HG03354 (cell line): ENCODE measurements around the gene TTC3.
"Not testable (repeated sequence)": the region's sequence is repeated elsewhere in the genome, so short reads cannot be mapped to it uniquely, and the experiment has no call there.

Experiments
- ATAC-seq: cut with Tn5 transposase; IDR thresholded peaks from one replicate; pipeline ENCODE4 v1.9.1; 2021; ENCODE audit warnings: mild to moderate bottlenecking; ENCODE audit not compliant: unreplicated experiment, poor library complexity, severe bottlenecking

The TTC3 gene

GRCh38 chr21:37143392-37143791, 70.3 kb downstream of the TTC3 start:
- not testable (repeated sequence) for ATAC-seq

DNA sequence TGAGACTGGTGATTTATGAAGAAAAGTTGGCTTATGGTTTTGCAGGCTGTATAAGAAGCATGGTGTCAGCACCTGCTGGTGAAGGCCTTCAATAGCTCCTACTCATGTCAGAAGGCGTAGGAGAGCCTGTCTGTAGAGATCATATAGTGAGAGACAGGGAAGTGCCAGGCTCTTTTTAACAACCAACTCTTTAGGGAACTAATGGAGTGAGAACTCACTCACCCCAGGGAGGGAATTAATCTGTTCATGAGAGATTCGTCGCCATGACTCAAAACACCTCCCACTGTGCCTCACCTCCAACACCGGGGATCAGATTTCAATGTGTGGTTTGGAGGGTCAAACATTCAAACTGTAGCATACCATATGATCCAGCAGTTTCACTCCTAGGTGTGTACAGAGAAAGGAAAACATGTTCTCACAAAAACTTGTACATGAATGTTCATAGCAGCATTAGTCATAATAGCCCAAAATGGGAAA, 72.6 kb downstream of the TTC3 start:
- no peak for ATAC-seq

- no peak for ATAC-seq
Measured at GRCh38 chr21:37146320-37147235, 73.5 kb downstream of the TTC3 start.

GRCh38 chr21:37149411-37149810, 76.4 kb downstream of the TTC3 start:
- no peak for ATAC-seq

- ATAC-seq, result no peak
Measured at GRCh38 chr21:37153196-37153934, 80.3 kb downstream of the TTC3 start.

DNA sequence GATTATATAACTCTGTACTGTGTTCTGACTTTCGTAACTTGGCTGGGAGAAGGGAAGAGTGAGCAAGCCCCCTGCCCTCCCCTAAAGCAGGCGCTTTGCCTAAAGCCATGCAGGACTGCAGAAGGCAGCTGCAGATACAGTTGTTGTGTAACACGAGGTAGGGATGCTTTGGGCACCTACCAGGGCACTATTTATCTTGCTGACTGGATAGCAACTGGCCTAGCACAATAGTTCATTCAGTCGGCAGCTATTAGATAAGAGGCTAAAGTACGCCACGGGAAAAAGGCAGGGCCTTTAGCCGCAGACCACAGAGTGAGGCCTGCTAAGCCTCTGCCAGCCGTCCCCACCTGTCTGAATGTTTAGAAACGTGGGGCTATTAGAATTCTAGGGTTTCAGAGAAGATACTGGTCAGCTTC, 80.9 kb downstream of the TTC3 start:
- ATAC-seq, result no peak

- ATAC-seq, result no peak
Measured at GRCh38 chr21:37155186-37155585, 82.1 kb downstream of the TTC3 start.

DNA sequence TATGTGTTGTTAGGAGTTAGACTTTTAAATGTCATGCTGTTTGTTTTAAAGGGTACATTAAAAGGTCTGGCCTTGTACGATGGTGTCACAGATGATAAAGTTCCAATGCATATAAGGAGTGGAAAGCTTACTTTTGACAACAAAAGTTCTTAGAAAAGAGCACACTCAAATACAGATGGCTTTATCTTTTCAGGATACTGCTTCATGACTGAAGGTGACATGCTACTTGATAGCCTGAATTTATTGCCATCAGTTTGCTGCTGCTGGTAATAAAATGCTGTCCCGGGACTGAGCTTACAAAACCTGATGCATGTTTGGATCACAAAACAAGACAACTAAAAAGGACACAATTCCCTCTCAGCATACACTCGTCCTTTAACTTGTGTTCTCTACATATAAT, 84.9 kb downstream of the TTC3 start:
- no peak for ATAC-seq

GRCh38 chr21:37159053-37159776, 86.2 kb downstream of the TTC3 start:
- no peak for ATAC-seq

- no peak for ATAC-seq
Measured at GRCh38 chr21:37159949-37160348, 86.9 kb downstream of the TTC3 start.

DNA sequence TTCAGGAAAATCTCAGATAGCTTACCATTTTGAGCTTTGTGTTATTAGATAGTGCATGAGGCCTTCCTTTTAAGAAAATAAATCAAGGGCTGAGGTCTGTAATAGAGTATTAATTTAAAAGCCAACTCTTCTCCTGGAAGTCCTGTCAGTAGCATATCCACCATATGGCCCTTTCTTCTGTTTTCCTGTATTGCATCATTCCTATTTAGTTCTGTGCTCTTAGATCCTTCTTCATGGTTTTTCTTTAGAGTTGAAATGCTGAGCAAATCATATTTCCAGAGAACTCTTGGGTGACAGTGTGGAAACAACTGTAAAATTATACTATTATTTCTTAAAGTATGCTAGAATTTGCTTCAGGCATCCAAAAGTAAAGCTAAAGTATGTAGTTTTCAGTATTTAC, 91.7 kb downstream of the TTC3 start:
- no peak for ATAC-seq

- no peak for ATAC-seq
Measured at GRCh38 chr21:37165586-37165985, 92.5 kb downstream of the TTC3 start.

DNA sequence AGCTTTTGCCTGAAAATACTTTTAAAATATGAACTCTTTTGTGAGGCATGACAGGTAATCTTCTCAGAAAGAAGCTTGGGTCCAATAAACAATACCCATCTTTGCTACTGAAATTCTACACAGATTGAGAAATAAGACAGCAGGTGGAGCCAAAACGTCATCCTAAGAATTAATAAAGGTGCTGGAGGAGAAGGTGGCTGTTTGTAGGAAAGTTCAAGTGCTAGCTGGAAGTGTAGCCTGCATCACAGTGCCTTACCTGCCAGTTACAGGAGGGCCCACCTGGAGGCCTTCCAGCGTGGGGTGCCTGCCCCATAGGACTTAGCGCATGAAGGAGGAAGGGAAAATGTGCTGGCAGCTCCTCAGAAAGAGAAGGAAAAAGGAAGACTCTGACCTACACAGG, 93.7 kb downstream of the TTC3 start:
- no peak for ATAC-seq

GRCh38 chr21:37168666-37169065, 95.6 kb downstream of the TTC3 start:
- ATAC-seq, result no peak

DNA sequence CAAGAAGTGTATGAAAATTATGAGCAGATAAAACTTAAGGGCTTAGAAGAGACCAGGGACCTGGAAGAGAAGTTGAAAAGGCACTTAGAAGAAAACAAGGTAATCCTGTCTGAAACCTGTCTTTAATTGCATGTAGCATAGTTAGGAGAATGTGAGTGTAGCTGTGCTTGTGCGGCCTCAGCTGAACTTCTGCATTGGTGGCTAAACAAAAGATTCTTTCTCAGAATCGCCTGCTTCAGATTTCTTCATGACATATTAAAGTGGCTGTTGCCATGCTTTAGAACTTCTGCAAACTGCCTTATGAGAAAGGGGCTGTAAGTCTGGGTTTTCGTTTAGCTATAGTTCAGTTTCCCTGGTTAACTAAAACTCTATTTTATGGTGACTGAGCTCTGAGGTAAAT, 99.6 kb downstream of the TTC3 start:
- ATAC-seq, result no peak

DNA sequence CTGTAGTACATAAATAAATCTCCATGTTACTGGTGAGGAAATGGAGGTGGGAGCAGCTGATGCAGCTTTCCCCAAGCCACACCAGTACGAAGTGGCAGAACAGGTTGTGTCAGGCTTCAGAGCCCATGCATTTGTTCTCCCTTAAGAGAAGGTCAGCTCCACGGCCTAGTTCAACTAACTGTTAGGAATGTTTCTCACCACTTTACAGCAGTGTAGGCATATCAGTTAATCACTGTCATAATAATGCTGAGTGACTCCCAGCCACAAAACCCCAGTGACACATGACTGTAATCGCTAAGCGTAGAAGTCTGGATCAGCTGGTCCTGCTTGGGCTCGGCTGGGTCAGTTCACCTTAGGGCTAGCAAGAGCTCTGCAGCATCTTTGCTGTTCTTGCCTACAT, 103.7 kb downstream of the TTC3 start:
- no peak for ATAC-seq

- ATAC-seq, result no peak
Measured at GRCh38 chr21:37181059-37181458, 108.0 kb downstream of the TTC3 start.

DNA sequence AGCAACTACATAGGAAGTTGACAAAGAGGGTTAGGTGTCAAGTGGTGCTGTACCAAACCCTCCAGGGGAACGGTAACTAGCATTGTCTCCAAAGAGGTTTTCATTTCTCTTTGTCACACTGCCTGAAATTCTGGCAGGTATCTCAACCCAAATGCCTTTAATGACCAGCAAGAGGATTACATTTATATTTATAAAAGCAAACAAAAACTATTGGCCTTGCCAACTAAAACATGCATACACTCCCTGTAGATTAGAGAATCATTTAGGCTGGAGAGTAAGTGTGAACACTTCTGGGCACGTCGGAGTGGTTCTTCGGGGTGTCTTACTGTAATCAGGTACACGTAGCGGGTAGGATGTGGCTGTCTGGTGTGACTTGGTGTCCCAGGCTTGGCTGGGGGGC, 109.2 kb downstream of the TTC3 start:
- no peak for ATAC-seq

DNA sequence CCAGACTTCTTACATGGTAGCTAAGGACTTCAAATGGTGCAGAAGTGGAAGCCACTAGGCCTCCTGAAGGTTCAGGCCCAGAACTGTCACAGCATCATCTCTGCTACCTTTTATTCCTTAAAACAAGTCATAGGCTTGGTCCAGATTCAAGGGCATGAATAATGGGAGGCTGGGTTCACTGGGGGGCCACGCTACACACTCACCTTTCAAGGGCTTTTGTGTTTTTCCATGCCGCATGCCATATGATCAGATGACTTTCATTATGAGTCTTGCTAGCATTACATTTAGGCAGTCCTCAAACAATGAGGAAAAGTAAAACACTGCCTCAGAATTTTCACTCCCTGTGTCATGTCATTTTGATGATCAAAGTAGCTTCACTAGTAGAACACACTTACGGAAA, 110.7 kb downstream of the TTC3 start:
- ATAC-seq, result no peak
